Measurements from ENCODE around the gene ADAM22. TPM values are rescaled to one million over a fixed set of nuclear protein-coding genes. Genes with fewer than 3 reads are reported as not detected.
"Not testable (repeated sequence)": the region's sequence is repeated elsewhere in the genome, so short reads cannot be mapped to it uniquely, and the experiment has no call there.

Gene ADAM22
- total and polyA plus RNA-seq, 2 experiments from 2014 or later: 0.09 to 0.54 TPM

DNA sequence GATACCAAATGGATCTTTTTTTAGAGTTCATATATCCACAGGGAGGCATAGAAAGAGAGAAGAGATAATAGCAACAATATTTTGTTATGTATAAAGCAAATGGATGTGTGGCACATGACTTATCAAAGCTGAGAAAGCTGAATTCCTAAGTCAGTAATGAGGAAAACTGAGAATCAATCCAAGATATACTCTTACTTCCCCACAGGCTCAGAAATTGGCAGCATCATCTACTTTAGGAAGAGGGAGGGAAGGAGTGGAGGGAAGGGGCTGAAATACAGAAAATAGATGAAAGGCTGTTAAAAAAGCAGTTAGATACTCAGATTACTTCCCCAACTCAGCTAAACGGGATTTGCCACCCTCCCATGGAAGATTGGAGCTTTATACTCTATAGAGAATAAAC lies 222.3 kb downstream of the ADAM22 start:
- H3K9ac ChIP-seq: no peak overlapping the region
- no peaks in the 10 kb centered on the region for H3K27me3 ChIP-seq (replicated peaks; ENCODE audit: insufficient read depth)
- H3K4me3 ChIP-seq: no peak overlapping the region
- no peaks in the 10 kb centered on the region for H3K36me3 ChIP-seq (ENCODE audit: low read depth)
- no peak overlapping the region for H3K27ac ChIP-seq
- H3K79me2 ChIP-seq (ENCODE audit: insufficient read depth): no peaks in the 10 kb centered on the region
- no peak overlapping the region for H3K4me2 ChIP-seq (ENCODE audit: unreplicated experiment)
- no peaks in the 10 kb centered on the region for H4K20me1 ChIP-seq (ENCODE audit: insufficient read depth)
- no peaks in the 10 kb centered on the region for H3K9me2 ChIP-seq (ENCODE audit: insufficient read depth)
- H3F3A ChIP-seq (ENCODE audit: insufficient read depth): no peaks in the 10 kb centered on the region
- H3K9me3 ChIP-seq (ENCODE audit: low read depth): no peaks in the 10 kb centered on the region
- in situ Hi-C loops (cut with MboI): no loop called here
- H3K4me1 ChIP-seq (ENCODE audit: insufficient read depth): no peaks in the 10 kb centered on the region
- DNase-seq: no peak
- H2AFZ ChIP-seq: no peak overlapping the region
- TF ChIP-seq EZH2phosphoT487 (IDR thresholded peaks at IDR 0.05; ENCODE audit: insufficient read depth, low read depth) (no peak), EZH2 (IDR thresholded peaks at IDR 0.05; ENCODE audit: insufficient read depth, poor library complexity, severe bottlenecking) (no peak)
- 0 to 14% methylated on average over 1 of the region's 1 CpG for WGBS, 2 experiments (ENCODE audit: low coverage in 1 of 2, low lambda C conversion rate in 2 of 2, missing lambda C conversion rate in 2 of 2)

DNA sequence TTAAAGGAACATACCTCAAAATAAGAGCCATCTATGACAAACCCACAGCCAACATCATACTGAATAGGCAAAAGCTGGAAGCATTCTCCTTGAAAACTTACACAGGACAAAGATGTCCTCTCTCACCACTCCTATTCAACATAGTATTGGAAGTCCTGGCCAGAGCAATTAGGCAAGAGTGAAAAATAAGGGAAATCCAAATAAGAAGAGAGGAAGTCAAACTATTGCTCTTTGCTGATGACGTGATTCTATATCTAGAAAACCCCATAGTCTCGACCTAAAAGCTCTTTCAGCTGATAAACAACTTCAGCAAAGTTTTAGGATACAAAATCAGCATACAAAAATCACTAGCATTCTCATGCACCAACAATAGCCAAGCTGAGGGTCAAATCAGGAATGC lies 225.7 kb downstream of the ADAM22 start:
- H3K27ac ChIP-seq; H3K4me1 ChIP-seq (ENCODE audit: insufficient read depth); H3K9ac ChIP-seq; H3K79me2 ChIP-seq (ENCODE audit: insufficient read depth); H3K4me2 ChIP-seq (ENCODE audit: unreplicated experiment); H3K9me3 ChIP-seq (ENCODE audit: low read depth); H4K20me1 ChIP-seq (ENCODE audit: insufficient read depth); H3K36me3 ChIP-seq (ENCODE audit: low read depth); DNase-seq; H2AFZ ChIP-seq; H3K4me3 ChIP-seq; H3K27me3 ChIP-seq (replicated peaks; ENCODE audit: insufficient read depth); H3F3A ChIP-seq (ENCODE audit: insufficient read depth); H3K9me2 ChIP-seq (ENCODE audit: insufficient read depth); in situ Hi-C loops (cut with MboI): not testable (repeated sequence)
- WGBS, 2 experiments (ENCODE audit: low coverage in 1 of 2, low lambda C conversion rate in 2 of 2, missing lambda C conversion rate in 2 of 2): 18 to 19% methylated on average over 2 of the region's 2 CpGs

DNA sequence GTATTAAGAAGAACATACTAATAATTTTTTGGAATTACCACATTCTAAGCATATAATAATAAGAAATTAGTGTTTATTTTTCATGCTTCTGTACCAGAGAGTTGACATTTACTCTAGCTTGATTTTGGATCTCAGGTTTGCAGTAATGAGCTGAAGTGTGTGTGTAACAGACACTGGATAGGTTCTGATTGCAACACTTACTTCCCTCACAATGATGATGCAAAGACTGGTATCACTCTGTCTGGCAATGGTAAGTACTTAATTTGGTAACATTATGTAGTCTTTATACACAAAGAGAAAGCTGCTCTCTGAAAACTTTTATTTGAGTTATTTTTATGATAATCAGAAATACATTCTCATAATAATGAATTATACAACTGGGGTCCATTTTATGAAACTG lies 231.6 kb downstream of the ADAM22 start:
- no peaks in the 10 kb centered on the region for H3K36me3 ChIP-seq (ENCODE audit: low read depth)
- no peaks in the 10 kb centered on the region for H3F3A ChIP-seq (ENCODE audit: insufficient read depth)
- no peaks in the 10 kb centered on the region for H3K4me1 ChIP-seq (ENCODE audit: insufficient read depth)
- no peak overlapping the region for H3K4me3 ChIP-seq
- TF ChIP-seq EZH2phosphoT487 (IDR thresholded peaks at IDR 0.05; ENCODE audit: insufficient read depth, low read depth): no peak
- TF ChIP-seq EZH2 (IDR thresholded peaks at IDR 0.05; ENCODE audit: insufficient read depth, poor library complexity, severe bottlenecking): no peak
- no peaks in the 10 kb centered on the region for H3K27me3 ChIP-seq (replicated peaks; ENCODE audit: insufficient read depth)
- no peak overlapping the region for H3K4me2 ChIP-seq (ENCODE audit: unreplicated experiment)
- H3K27ac ChIP-seq: no peak overlapping the region
- no peaks in the 10 kb centered on the region for H3K9me2 ChIP-seq (ENCODE audit: insufficient read depth)
- in situ Hi-C loops (cut with MboI): no loop called here
- H2AFZ ChIP-seq: no peak overlapping the region
- no peaks in the 10 kb centered on the region for H3K79me2 ChIP-seq (ENCODE audit: insufficient read depth)
- no peak overlapping the region for H3K9ac ChIP-seq
- no peaks in the 10 kb centered on the region for H4K20me1 ChIP-seq (ENCODE audit: insufficient read depth)
- peak; percentile 3 for DNase-seq
- H3K9me3 ChIP-seq (ENCODE audit: low read depth): no peaks in the 10 kb centered on the region

DNA sequence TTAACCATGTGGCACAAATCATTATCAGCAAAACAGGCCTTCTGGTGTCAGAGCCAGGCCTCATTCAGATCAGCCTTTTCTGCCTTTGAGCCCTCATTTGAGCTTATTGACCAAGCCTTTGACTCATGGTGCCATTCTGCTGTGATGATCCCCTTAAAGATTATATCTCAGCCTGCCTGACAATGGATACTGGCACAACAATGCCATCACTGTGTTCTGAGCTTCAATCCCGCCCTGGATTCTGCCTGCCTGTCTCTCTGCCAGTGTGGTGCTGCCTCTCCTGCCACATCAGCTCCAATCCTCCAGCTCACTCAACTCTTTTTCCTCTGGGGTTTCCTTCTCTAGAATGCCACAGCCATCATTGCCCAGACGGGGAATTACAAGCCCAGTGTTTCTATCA lies 233.2 kb downstream of the ADAM22 start:
- Histone ChIP-seq H2AFZ (no peak overlapping the region), H3K9ac (no peak overlapping the region), H3K27me3 (replicated peaks; ENCODE audit: insufficient read depth) (no peaks in the 10 kb centered on the region), H3K36me3 (ENCODE audit: low read depth) (no peaks in the 10 kb centered on the region), H3K27ac (no peak overlapping the region), H3K4me3 (no peak overlapping the region), H3K9me3 (ENCODE audit: low read depth) (no peaks in the 10 kb centered on the region), H3K4me1 (ENCODE audit: insufficient read depth) (no peaks in the 10 kb centered on the region), H3F3A (ENCODE audit: insufficient read depth) (no peaks in the 10 kb centered on the region), H3K4me2 (ENCODE audit: unreplicated experiment) (no peak overlapping the region), H4K20me1 (ENCODE audit: insufficient read depth) (no peaks in the 10 kb centered on the region), H3K9me2 (ENCODE audit: insufficient read depth) (no peaks in the 10 kb centered on the region), H3K79me2 (ENCODE audit: insufficient read depth) (no peaks in the 10 kb centered on the region)
- DNase-seq: no peak
- in situ Hi-C loops (cut with MboI): no loop called here
- no peak for TF ChIP-seq EZH2 (IDR thresholded peaks at IDR 0.05; ENCODE audit: insufficient read depth, poor library complexity, severe bottlenecking)
- TF ChIP-seq EZH2phosphoT487 (IDR thresholded peaks at IDR 0.05; ENCODE audit: insufficient read depth, low read depth): no peak
- 53 to 58% methylated on average over 2 of the region's 2 CpGs for WGBS, 2 experiments (ENCODE audit: low coverage in 1 of 2, low lambda C conversion rate in 2 of 2, missing lambda C conversion rate in 2 of 2)

DNA sequence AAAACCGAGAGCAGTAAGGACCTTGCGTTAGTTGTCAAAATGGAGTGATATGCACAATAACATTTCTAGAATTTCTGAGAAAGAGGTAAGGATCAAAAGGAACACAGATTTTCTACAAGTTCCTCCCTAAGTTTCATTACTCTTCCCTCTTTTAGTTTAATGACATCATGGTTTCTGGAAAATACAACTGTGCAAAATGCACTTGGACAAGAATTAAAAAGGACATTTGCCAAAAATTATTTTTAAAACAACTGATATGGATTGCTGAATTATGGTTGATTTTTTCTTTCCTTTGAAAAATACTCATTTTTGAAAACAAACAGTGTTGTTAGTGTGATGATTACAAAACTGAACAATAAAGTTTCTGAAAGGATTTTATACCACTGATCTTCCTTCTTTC lies 233.7 kb downstream of the ADAM22 start:
- in situ Hi-C loops (cut with MboI): no loop called here
- H3K9me2 ChIP-seq (ENCODE audit: insufficient read depth): no peaks in the 10 kb centered on the region
- no peak overlapping the region for H3K27ac ChIP-seq
- H3K4me2 ChIP-seq (ENCODE audit: unreplicated experiment): no peak overlapping the region
- no peaks in the 10 kb centered on the region for H3K4me1 ChIP-seq (ENCODE audit: insufficient read depth)
- no peaks in the 10 kb centered on the region for H3K27me3 ChIP-seq (replicated peaks; ENCODE audit: insufficient read depth)
- H3K9me3 ChIP-seq (ENCODE audit: low read depth): no peaks in the 10 kb centered on the region
- WGBS, 2 experiments (ENCODE audit: low coverage in 1 of 2, low lambda C conversion rate in 2 of 2, missing lambda C conversion rate in 2 of 2): 78 to 90% methylated on average over 2 of the region's 2 CpGs
- no peak overlapping the region for H3K4me3 ChIP-seq
- DNase-seq: no peak
- no peak overlapping the region for H3K9ac ChIP-seq
- H4K20me1 ChIP-seq (ENCODE audit: insufficient read depth): no peaks in the 10 kb centered on the region
- H3F3A ChIP-seq (ENCODE audit: insufficient read depth): no peaks in the 10 kb centered on the region
- no peak overlapping the region for H2AFZ ChIP-seq
- no peaks in the 10 kb centered on the region for H3K79me2 ChIP-seq (ENCODE audit: insufficient read depth)
- TF ChIP-seq EZH2 (IDR thresholded peaks at IDR 0.05; ENCODE audit: insufficient read depth, poor library complexity, severe bottlenecking) (no peak), EZH2phosphoT487 (IDR thresholded peaks at IDR 0.05; ENCODE audit: insufficient read depth, low read depth) (no peak)
- H3K36me3 ChIP-seq (ENCODE audit: low read depth): no peaks in the 10 kb centered on the region

All from GM23248 (cell line).